ENCODE data around the gene ADNP. TPM values are rescaled to one million over a fixed set of nuclear protein-coding genes. Genes with fewer than 3 reads are reported as not detected.

The ADNP gene
- total and polyA plus RNA-seq, 2 experiments from 2014 or later, result 13.1 to 43.7 TPM

GRCh38 chr20:50924261-50924920, 6.8 kb downstream of the ADNP start:
- Histone ChIP-seq H3K27ac (no peak overlapping the region), H4K20me1 (ENCODE audit: insufficient read depth, poor library complexity, severe bottlenecking) (peaks cover 100% of the 10 kb centered on the region), H3K4me1 (ENCODE audit: insufficient read depth) (peaks cover 27% of the 10 kb centered on the region), H2AFZ (no peak overlapping the region), H3K36me3 (replicated peaks; ENCODE audit: insufficient read depth, low read depth) (no peaks in the 10 kb centered on the region), H3K79me2 (peaks cover 99% of the 10 kb centered on the region), H3K4me2 (no peak overlapping the region), H3K27me3 (no peaks in the 10 kb centered on the region), H3K9me2 (replicated peaks; ENCODE audit: insufficient read depth) (no peaks in the 10 kb centered on the region), H3K4me3 (no peak overlapping the region), H3K9me3 (ENCODE audit: low read depth) (no peaks in the 10 kb centered on the region)
- 67% methylated on average over 2 of the region's 2 CpGs for WGBS (ENCODE audit: low lambda C conversion rate, missing lambda C conversion rate)
- no peak for DNase-seq (ENCODE audit: low spot score)
- no peak for TF ChIP-seq EZH2phosphoT487 (IDR thresholded peaks at IDR 0.05; ENCODE audit: low read depth, severe bottlenecking, unreplicated experiment)
- TF ChIP-seq CTCF (IDR thresholded peaks at IDR 0.05; ENCODE audit: poor library complexity), result no peak

GRCh38 chr20:50921803-50922501, 9.3 kb downstream of the ADNP start:
- Histone ChIP-seq H3K36me3 (replicated peaks; ENCODE audit: insufficient read depth, low read depth) (no peaks in the 10 kb centered on the region), H3K27ac (peak overlapping the region; percentile 14), H3K4me1 (ENCODE audit: insufficient read depth) (peaks cover 22% of the 10 kb centered on the region), H3K4me2 (no peak overlapping the region), H3K9me3 (ENCODE audit: low read depth) (no peaks in the 10 kb centered on the region), H3K27me3 (no peaks in the 10 kb centered on the region), H3K4me3 (no peak overlapping the region), H2AFZ (no peak overlapping the region), H4K20me1 (ENCODE audit: insufficient read depth, poor library complexity, severe bottlenecking) (peaks cover 100% of the 10 kb centered on the region), H3K79me2 (peaks cover 100% of the 10 kb centered on the region), H3K9me2 (replicated peaks; ENCODE audit: insufficient read depth) (no peaks in the 10 kb centered on the region)
- no peak for DNase-seq (ENCODE audit: low spot score)
- TF ChIP-seq EZH2 (IDR thresholded peaks at IDR 0.05; ENCODE audit: borderline replicate concordance) (no peak), CTCF (IDR thresholded peaks at IDR 0.05; ENCODE audit: poor library complexity) (no peak), EZH2phosphoT487 (IDR thresholded peaks at IDR 0.05; ENCODE audit: low read depth, severe bottlenecking, unreplicated experiment) (no peak)
- 83% methylated on average over 8 of the region's 8 CpGs for WGBS (ENCODE audit: low lambda C conversion rate, missing lambda C conversion rate)

GRCh38 chr20:50920997-50921396, 10.2 kb downstream of the ADNP start:
- no peak for TF ChIP-seq EZH2phosphoT487 (IDR thresholded peaks at IDR 0.05; ENCODE audit: low read depth, severe bottlenecking, unreplicated experiment)
- no peak for TF ChIP-seq CTCF (IDR thresholded peaks at IDR 0.05; ENCODE audit: poor library complexity)
- TF ChIP-seq EZH2 (IDR thresholded peaks at IDR 0.05; ENCODE audit: borderline replicate concordance), result no peak
- Histone ChIP-seq H3K4me2 (no peak overlapping the region), H3K9me3 (ENCODE audit: low read depth) (no peaks in the 10 kb centered on the region), H2AFZ (no peak overlapping the region), H4K20me1 (ENCODE audit: insufficient read depth, poor library complexity, severe bottlenecking) (peaks cover 99% of the 10 kb centered on the region), H3K27me3 (no peaks in the 10 kb centered on the region), H3K4me1 (ENCODE audit: insufficient read depth) (peaks cover 29% of the 10 kb centered on the region), H3K27ac (peak overlapping the region; percentile 14), H3K9me2 (replicated peaks; ENCODE audit: insufficient read depth) (no peaks in the 10 kb centered on the region), H3K4me3 (no peak overlapping the region), H3K36me3 (replicated peaks; ENCODE audit: insufficient read depth, low read depth) (no peaks in the 10 kb centered on the region), H3K79me2 (peaks cover 98% of the 10 kb centered on the region)
- no peak for DNase-seq (ENCODE audit: low spot score)
